ENCODE measurements around the gene ZBTB7B. TPM values are rescaled to one million over a fixed set of nuclear protein-coding genes. Genes with fewer than 3 reads are reported as not detected.
A peak's percentile ranks its signal among the peaks of the same experiment; 100 is the strongest.

The ZBTB7B gene
- total RNA-seq, 2 donors from 2014 or later, result 30.1 to 34.3 TPM

DNA sequence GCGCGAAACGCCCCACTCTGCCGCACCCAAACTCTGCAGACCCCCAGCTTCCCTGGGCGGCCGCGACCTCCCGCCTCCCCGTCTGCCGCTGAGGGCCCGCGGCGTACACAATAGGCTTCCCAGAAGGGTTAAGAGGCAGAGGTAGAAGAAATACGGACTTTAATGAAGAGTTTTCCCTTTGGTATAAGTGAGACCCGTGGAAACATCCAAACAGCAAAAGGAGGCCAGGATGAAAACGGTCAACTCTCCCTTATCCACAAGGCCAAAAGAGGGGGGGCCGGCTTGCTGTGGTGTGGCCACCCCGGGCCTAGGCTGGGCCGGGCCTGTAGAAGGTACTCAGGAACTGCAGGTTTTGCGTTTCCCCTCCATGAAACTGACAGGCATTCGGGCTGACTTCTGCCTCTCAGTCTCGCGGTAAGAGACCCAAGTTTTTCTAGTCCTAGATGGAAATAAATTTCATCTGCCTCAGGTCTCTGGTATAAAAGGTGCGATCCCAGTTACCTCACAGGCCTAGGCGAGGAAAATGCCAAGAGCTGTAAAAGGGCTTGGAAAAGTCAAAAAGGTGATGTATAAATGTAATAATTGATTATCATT lies 40.3 kb upstream of the ZBTB7B start:
- Histone ChIP-seq H3K9me3 (no peaks in the 10 kb centered on the region), H3K4me3 (peak overlapping the region; percentile 95 to 97), H3K27me3 (no peaks in the 10 kb centered on the region), H3K4me1 (peaks cover 25% of the 10 kb centered on the region), H3K36me3 (replicated peaks in 1 of 2; ENCODE audit: insufficient read depth in 1 of 2, low read depth in 2 of 2) (peaks cover 2 to 25% of the 10 kb centered on the region in 2 donors), H3K27ac (peak overlapping the region; percentile 91 to 99 (median 98))
- ATAC-seq (peak; percentile 13), DNase-seq (peak in 2 of 4 donors; percentile 41 to 48)
- 2 to 5% methylated on average over 22 to 25 of the region's 25 CpGs for WGBS, 2 donors
- intact Hi-C loops (cut with DNase I), result loop anchor here (5.0 kb wide), 1 partner anchor 50 kb away; no protein-coding TSS in a partner anchor
- TF ChIP-seq, protein P1, sequence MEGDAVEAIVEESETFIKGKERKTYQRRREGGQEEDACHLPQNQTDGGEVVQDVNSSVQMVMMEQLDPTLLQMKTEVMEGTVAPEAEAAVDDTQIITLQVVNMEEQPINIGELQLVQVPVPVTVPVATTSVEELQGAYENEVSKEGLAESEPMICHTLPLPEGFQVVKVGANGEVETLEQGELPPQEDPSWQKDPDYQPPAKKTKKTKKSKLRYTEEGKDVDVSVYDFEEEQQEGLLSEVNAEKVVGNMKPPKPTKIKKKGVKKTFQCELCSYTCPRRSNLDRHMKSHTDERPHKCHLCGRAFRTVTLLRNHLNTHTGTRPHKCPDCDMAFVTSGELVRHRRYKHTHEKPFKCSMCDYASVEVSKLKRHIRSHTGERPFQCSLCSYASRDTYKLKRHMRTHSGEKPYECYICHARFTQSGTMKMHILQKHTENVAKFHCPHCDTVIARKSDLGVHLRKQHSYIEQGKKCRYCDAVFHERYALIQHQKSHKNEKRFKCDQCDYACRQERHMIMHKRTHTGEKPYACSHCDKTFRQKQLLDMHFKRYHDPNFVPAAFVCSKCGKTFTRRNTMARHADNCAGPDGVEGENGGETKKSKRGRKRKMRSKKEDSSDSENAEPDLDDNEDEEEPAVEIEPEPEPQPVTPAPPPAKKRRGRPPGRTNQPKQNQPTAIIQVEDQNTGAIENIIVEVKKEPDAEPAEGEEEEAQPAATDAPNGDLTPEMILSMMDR (IDR thresholded peaks at IDR 0.05), result no peak
- no peak for TF ChIP-seq POLR2A (IDR thresholded peaks at IDR 0.05)

DNA sequence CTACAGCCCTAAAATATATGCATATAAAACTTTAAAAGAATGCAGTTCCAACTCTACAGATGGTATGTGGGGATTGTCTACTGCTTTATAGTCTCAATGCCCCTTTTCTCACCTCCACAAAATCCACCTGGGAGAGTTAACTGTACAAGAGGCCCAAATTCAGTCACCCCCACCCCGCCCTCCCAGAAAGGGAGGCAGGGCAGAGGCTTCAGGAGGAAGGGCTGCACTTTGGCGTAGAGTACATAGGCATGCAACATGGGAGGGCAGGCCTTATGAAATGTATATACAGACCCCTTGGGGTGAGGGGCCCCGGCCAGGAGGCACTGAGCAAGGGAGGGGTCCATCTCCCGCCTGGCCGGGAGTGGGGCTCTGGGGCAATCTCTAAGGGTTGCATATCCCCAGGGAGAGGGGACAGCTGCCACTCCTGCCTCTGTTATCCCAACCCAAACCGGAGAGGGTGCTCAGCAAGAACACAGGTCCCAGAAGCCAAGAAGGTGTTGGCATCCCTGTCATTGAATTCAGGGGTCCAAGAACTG lies 39.7 kb upstream of the ZBTB7B start:
- Histone ChIP-seq H3K27ac (peak overlapping the region in 3 of 4 donors; percentile 96 to 99 (median 99)), H3K4me1 (peaks cover 24% of the 10 kb centered on the region), H3K36me3 (replicated peaks in 1 of 2; ENCODE audit: insufficient read depth in 1 of 2, low read depth in 2 of 2) (peaks cover 7 to 30% of the 10 kb centered on the region in 2 donors), H3K9me3 (no peaks in the 10 kb centered on the region), H3K27me3 (no peaks in the 10 kb centered on the region), H3K4me3 (no peak overlapping the region)
- DNase-seq, result no peak
- intact Hi-C loops (cut with DNase I), result loop anchor here (5.0 kb wide), 1 partner anchor 49 kb away; no protein-coding TSS in a partner anchor
- ATAC-seq, result no peak
- TF ChIP-seq POLR2A (IDR thresholded peaks at IDR 0.05), result no peak
- TF ChIP-seq, protein P1 (IDR thresholded peaks at IDR 0.05), result no peak
- WGBS, 2 donors, result 69 to 74% methylated on average over 6 of the region's 6 CpGs

DNA sequence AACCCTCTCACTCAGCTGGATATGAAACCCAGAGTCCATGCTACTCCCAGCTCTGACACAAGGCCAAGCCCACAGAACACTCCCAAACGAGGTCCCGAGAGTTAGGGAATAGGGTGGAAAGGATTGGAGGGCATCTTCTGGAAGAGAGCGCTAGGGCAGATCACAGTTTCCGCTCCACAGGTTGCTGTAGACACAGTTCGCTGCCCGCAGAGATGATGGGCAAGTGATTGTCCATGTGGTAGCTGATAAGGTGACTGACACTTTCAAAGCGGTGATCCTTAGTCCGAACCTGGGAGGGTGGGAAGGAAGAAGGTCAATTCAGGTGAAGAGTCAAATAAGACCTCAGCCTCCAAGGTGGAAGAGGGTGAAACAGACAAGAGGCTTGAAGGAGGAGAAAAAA lies 39.0 kb upstream of the ZBTB7B start:
- H3K27ac ChIP-seq, result no peak overlapping the region
- peaks cover 24% of the 10 kb centered on the region for H3K4me1 ChIP-seq
- H3K27me3 ChIP-seq, result no peaks in the 10 kb centered on the region
- DNase-seq (no peak), ATAC-seq (no peak)
- H3K4me3 ChIP-seq, result no peak overlapping the region
- H3K36me3 ChIP-seq (replicated peaks in 1 of 2; ENCODE audit: insufficient read depth in 1 of 2, low read depth in 2 of 2), result peaks cover 7 to 33% of the 10 kb centered on the region in 2 donors
- TF ChIP-seq POLR2A (IDR thresholded peaks at IDR 0.05), result no peak
- TF ChIP-seq, protein P1 (IDR thresholded peaks at IDR 0.05), result no peak
- WGBS, 2 donors, result 68 to 71% methylated on average over 8 of the region's 8 CpGs
- intact Hi-C loops (cut with DNase I), result loop anchor here (5.0 kb wide), 1 partner anchor 49 kb away; no protein-coding TSS in a partner anchor
- H3K9me3 ChIP-seq, result no peaks in the 10 kb centered on the region

DNA sequence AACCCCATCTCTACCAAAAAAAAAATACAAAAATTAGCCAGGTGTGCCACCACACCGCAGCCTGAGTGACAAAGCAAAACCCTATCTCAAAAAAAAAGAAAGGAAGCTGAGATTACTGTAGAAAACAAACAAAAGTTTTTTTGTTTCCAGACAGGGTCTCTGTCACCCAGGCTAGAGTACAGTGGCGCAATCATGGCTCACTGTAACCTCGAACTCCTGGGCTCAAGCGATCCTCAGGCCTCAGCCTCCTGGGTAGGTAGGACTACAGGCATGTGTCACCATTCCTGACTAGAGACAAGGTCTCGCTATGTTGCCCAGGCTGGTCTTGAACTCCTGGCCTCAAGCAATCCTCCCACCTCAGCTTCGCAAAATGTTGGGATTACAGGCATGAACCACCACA lies 38.2 kb upstream of the ZBTB7B start:
- Histone ChIP-seq H3K27ac (no peak overlapping the region), H3K4me3 (no peak overlapping the region), H3K27me3 (no peaks in the 10 kb centered on the region), H3K36me3 (replicated peaks in 1 of 2; ENCODE audit: insufficient read depth in 1 of 2, low read depth in 2 of 2) (peaks cover 7 to 30% of the 10 kb centered on the region in 2 donors), H3K4me1 (peaks cover 27% of the 10 kb centered on the region), H3K9me3 (no peaks in the 10 kb centered on the region)
- intact Hi-C loops (cut with DNase I), result loop anchor here (5.0 kb wide), 1 partner anchor 48 kb away; no protein-coding TSS in a partner anchor
- no peak for DNase-seq
- TF ChIP-seq POLR2A (IDR thresholded peaks at IDR 0.05), result no peak
- TF ChIP-seq, protein P1 (IDR thresholded peaks at IDR 0.05), result no peak
- 65 to 68% methylated on average over 4 to 6 of the region's 6 CpGs for WGBS, 2 donors
- ATAC-seq, result no peak

Data from body of pancreas (tissue), 4 donors.